BJ (cell line): ENCODE data around the gene TTC7B. TPM values are rescaled to one million over a fixed set of nuclear protein-coding genes. Genes with fewer than 3 reads are reported as not detected.

Source experiments
- CTCF ChIA-PET: fragments of 350-600 bp; formaldehyde crosslinking; extraction: SDS; loops from one replicate; lab custom pipeline; 2021; ENCODE audit warnings: antibody characterized with exemption, inconsistent platforms; lab: Yijun Ruan, JAX
- POLR2A ChIA-PET: fragments of 300-600 bp; sonication (Branson Sonifier 250); formaldehyde crosslinking; extraction: SDS; loops from one replicate; lab custom pipeline; 2021; ENCODE audit warnings: antibody characterized with exemption; lab: Charles Lee
- DNase-seq: peaks from one replicate; pipeline ENCODE4 v3.0.0-alpha.2; 2011; ENCODE audit warnings: low read depth
- H3K27me3 ChIP-seq: 2 replicates; pipeline ENCODE4 v1.6.0; 2011; ENCODE audit warnings: low read length; ENCODE audit not compliant: control insufficient read depth, insufficient read depth
- H3K36me3 ChIP-seq: 2 replicates; pipeline ENCODE4 v1.5.1; 2011; ENCODE audit warnings: low read length; ENCODE audit not compliant: control insufficient read depth, insufficient read depth
- H3K4me3 ChIP-seq: 2 replicates; pipeline ENCODE4 v1.5.1; 2011; ENCODE audit warnings: low read depth, mild to moderate bottlenecking, control low read depth, low read length
- polyA plus RNA-seq: library from polyadenylated mRNA; depleted of rRNA; stranded (reverse); fragments of >200 nt; gene quantifications from 2 replicates; pipeline ENCODE4 v1.2.3, GENCODE V29; 2011
- TF ChIP-seq, protein P1 (sequence below): IDR thresholded peaks from 2 replicates; pipeline ENCODE4 v1.5.1; 2011; ENCODE audit warnings: low read depth, mild to moderate bottlenecking, control low read depth, inconsistent platforms, low read length, moderate library complexity; ENCODE audit not compliant: insufficient read depth

The TTC7B gene
- polyA plus RNA-seq, 1 experiment, result 46.9 TPM

DNA sequence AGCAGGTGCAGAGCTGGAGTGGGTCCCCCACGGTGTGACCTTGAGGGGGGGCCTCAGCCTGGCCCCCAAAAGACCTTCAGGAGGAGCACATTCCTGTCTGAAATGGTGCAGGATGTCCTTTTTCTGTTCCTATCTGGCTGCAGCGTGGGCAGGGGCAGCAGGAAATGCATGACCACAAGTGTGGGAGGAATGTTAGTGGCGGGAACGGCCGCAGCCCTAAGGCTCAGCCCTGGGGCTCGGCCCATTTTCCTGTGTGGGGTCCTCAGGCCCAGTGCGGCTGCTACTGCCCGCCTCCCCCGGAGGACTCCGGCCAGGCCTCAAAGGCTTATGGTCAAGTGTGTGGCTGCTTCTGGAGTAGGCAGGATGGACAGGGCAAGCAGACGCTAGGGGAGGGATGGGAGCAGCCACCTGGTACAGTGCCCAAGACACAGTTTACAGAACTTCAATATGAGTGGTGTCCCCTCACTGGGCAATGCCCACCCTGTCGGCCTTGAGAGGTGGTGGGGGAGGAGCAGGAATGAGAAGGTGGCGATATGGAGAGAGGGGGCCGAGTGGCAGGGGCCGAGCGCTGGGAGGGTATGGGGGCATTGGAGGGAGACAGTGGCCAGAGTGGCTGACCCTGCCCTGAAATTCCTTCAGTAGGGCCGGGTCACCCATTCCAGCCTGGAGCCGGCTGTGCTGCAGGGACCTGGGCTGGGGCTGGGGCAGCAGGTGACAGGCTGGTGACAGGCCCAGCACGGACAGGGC, 282.0 kb downstream of the TTC7B start:
- ChIA-PET POLR2A (no interaction called here), CTCF (no interaction called here)
- Histone ChIP-seq H3K36me3 (no peaks in the 10 kb centered on the region), H3K4me3 (no peak overlapping the region), H3K27me3 (no peaks in the 10 kb centered on the region)
- TF ChIP-seq, protein P1, sequence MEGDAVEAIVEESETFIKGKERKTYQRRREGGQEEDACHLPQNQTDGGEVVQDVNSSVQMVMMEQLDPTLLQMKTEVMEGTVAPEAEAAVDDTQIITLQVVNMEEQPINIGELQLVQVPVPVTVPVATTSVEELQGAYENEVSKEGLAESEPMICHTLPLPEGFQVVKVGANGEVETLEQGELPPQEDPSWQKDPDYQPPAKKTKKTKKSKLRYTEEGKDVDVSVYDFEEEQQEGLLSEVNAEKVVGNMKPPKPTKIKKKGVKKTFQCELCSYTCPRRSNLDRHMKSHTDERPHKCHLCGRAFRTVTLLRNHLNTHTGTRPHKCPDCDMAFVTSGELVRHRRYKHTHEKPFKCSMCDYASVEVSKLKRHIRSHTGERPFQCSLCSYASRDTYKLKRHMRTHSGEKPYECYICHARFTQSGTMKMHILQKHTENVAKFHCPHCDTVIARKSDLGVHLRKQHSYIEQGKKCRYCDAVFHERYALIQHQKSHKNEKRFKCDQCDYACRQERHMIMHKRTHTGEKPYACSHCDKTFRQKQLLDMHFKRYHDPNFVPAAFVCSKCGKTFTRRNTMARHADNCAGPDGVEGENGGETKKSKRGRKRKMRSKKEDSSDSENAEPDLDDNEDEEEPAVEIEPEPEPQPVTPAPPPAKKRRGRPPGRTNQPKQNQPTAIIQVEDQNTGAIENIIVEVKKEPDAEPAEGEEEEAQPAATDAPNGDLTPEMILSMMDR, result no peak
- no peak for DNase-seq

DNA sequence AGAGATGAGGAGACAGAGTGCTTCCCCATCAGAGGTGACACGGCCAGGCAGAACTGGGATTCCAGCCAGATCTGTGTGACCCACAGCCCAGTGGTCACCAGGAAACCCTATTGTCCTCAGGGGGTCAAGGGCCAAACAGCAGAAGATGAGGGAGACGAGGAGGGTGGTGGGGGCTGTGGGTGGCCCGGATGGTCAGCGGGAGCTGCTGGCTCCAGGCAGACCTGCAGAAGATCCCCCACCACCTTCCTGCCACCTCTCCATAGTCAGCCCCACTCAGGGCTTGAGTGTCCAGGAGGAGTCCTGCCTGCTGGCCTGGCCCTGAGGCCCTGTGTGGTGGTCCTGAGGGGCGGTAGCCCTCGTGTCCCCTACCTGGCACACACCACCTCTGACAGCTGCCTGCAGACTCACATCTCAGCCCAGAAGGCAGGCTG, 282.6 kb downstream of the TTC7B start:
- H3K36me3 ChIP-seq, result no peaks in the 10 kb centered on the region
- H3K4me3 ChIP-seq, result no peak overlapping the region
- ChIA-PET CTCF (no interaction called here), POLR2A (no interaction called here)
- DNase-seq, result no peak
- TF ChIP-seq, protein P1, result no peak
- no peaks in the 10 kb centered on the region for H3K27me3 ChIP-seq

DNA sequence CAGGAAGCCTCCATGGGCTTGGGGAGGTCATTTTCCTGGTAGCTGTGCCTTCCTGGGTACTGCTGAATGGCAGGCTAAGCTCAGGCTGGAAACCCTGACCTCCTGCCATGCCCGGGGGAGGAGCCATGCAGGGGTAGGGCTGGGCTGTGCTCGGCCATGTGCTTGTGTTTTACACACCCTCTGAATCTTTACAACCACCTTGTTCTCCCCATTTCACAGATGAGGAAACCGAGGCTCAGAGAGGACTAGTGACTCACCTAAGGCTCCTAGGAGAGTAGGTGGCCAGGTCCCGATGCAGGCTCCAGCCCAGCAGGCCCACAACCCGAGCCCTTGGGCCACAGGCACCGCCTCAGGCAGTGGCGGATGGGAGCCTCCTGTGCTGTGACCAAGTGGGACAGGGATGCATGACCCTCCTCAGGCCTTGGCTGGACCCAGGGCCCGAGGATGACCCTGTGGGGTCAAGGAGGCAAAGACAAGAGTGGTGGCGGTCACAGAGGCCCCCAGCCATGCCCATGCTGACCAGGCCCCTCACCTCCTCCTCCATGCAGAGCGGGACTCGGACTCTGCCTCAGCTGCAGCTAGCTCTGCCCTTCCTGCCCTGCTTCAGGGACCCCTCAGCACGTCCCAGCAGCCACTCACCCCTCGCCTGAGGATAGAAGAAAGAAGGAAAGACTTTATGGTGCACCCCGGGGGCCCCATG, 283.3 kb downstream of the TTC7B start:
- Histone ChIP-seq H3K27me3 (no peaks in the 10 kb centered on the region), H3K4me3 (no peak overlapping the region), H3K36me3 (no peaks in the 10 kb centered on the region)
- TF ChIP-seq, protein P1, result no peak
- CTCF ChIA-PET, result no interaction called here
- DNase-seq, result no peak
- POLR2A ChIA-PET, result no interaction called here

DNA sequence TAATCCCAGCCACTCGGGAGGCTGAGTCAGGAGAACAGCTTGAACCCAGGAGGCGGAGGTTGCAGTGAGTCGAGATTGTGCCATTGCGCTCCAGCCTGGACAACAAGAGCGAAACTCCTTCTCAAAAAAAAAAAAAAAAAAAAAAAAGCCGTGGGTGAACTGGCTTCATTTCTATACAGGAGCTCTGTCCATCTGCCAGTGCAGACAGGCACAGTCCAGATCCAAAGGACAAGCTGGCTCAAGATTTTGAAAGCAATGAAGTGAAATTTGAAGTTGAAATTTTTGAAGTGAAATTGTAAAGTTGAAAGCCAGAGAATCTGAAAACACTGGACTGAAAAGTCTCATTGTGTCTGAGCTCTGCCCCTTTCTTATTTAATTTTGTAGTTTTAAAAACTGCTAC, 284.7 kb downstream of the TTC7B start:
- CTCF ChIA-PET, result interaction anchor here (1.1 kb wide), 1 partner anchor 20 kb away, joined by 3 read pairs; no protein-coding TSS in a partner anchor

DNA sequence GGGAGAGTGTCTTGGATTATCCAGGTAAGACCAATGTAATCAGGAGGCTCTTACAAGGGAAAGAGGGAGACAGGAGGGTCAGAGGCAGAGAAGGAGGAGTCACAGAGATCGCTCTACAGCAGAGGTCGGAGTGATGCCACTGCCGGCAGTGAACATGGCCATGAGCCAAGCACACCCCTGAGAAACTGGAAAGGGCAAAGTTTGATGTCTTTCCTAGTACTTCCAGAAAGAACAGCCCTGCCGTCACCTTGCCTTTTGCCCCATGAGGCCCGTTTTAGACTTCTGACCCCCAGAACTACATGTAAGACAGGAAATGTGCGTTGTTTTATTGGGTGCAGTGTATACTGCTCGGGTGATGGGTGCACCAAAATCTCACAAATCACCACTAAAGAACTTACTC, 285.7 kb downstream of the TTC7B start:
- POLR2A ChIA-PET, result no interaction called here
- TF ChIP-seq, protein P1, result no peak
- CTCF ChIA-PET, result no interaction called here
- DNase-seq, result no peak
- Histone ChIP-seq H3K27me3 (no peaks in the 10 kb centered on the region), H3K4me3 (no peak overlapping the region), H3K36me3 (no peaks in the 10 kb centered on the region)

More for the DNA sequence above, 284.7 kb downstream of the TTC7B start:
- no peak overlapping the region for H3K4me3 ChIP-seq
- POLR2A ChIA-PET, result no interaction called here
- DNase-seq, result no peak
- H3K36me3 ChIP-seq, result no peaks in the 10 kb centered on the region
- no peaks in the 10 kb centered on the region for H3K27me3 ChIP-seq
- TF ChIP-seq, protein P1, result no peak
